Left cardiac atrium (tissue), 4 donors: ENCODE measurements around the gene LARGE1. TPM values are rescaled to one million over a fixed set of nuclear protein-coding genes. Genes with fewer than 3 reads are reported as not detected.

Experiments used
- ATAC-seq, 2 donors: fragments of 200-7000 bp; cut with Tn5 transposase; one replicate each; pipeline ENCODE4 v1.9.1; 2020; ENCODE audit warnings: mild to moderate bottlenecking in 2 of 2, moderate library complexity in 2 of 2
- DNase-seq: peaks from one replicate; pipeline ENCODE4 v3.0.0-alpha.2; 2020
- intact Hi-C, 2 donors: fragments of 100-400 bp; cut with DNase I; formaldehyde crosslinking; loops; one replicate each; pipeline versions ENCODE4 v1.14.1 to v1.15.1; 2022 to 2023
- total RNA-seq, 2 donors: library from RNA; stranded (reverse); fragmentation: NEBNext Ultra II Directional; extraction: Animal tissue kit (Norgen Biotek cat#: 25700); gene quantifications; one replicate each; pipeline ENCODE4 v1.2.1, GENCODE V29; 2021
- donor health status: DM: no; HTN: yes; CAD: no.
- donor health status: DM: no; HTN: yes; CAD: no; lungs with severe emphysema.
- donor health status: DM: yes; HTN: yes; CAD: no.
- donor health status: Dilated cardiomyopathy.

Gene LARGE1
- total RNA-seq, 2 donors from 2014 or later, result 66.5 to 103 TPM

DNA sequence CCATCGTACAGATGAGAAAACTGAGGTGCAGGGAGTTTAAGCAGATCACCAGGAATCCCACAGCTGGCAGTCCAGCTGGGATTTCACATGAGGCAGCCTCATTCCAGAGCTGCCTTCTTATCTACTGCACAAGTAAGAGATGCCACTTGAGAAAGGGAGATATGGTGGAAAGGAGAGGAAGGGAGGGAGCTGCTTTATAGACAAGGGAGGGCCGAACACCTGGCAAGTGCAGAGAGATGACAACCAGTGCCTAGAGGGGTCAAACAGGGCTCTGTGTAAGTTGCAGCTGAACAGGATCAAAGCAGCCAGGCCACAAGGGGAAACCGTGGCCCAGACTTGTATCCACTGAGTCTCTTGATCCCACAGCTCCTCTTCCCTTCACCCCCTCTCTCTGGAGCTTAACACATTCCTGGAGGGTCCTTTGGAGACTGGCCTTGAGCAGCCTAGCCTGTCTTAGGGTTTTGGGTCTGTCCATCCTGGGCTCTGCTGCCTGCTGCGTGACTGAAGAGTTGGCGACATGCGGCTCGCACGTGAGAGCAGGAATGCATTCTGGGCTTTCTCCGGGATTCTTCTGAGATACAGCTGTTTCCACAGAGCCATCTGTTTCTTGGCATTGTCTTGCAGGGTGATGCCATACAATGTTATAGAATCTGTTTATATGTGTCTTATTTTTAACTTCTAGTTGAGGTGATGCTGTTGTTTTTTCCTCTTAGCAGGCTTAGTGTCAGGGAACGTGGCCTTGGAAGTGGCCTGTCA is 593.6 kb downstream of the LARGE1 start:
- ATAC-seq (peak in 1 of 2 donors; percentile 23), DNase-seq (no peak)
- intact Hi-C loops, result no loop called here

DNA sequence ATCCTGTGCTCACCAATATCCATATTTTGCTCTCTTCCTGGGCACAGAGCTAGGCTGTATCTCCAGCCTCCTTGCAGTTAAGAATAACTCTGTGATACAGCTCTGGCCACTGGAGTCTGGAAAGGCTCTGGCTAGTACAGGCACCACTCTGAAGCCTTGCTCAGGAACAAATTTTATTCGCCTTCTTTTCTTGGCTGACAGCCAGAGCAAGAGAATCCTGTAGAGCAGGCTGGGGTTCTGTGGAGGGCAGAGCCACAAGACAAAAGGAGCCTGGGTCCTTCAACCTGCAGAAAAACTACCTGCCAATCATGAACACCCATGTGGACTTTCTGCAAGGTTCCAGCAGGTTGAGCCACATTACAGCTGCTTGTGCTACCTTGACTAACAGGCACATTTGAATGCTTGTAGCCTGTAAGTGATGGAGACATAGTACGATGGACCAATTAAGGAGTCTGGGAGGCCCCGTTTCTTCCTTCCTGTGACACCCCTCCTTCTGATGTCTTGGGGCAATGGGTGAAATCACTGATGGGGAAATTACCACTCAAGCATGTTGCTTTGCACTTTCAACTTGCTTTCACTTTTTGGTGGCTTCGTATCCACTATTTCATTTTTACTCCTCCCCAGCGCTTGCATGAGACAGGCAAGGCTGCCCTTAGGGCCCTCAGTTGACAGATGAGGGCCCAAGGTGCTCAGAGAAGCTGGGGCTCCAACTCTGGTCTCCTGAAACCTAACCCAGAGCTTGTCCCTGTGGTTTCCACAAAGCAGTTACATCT is 594.9 kb downstream of the LARGE1 start:
- no peak for DNase-seq
- intact Hi-C loops, result no loop called here
- peak in 1 of 2 donors; percentile 12 for ATAC-seq

DNA sequence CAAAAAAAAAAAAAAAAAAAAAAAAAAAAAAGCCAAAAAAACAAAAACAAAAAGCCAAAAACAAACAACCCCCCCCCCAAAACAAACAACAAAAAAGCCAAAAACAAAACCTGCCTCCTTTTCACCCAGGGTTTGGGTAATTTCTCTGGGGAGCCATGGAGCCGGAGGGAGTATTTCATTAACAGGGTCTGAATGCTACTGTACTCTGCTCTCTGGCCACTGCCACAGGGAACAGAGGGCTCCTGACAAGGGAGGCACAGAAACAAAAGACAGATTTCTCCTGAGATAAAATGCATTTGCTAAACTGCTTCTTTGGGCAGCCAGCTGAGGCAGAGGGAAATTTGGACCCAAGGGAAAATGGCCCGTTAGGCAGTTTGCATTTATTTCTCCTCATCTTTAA is 596.0 kb downstream of the LARGE1 start:
- intact Hi-C loops, result no loop called here
- DNase-seq (no peak), ATAC-seq (no peak)

DNA sequence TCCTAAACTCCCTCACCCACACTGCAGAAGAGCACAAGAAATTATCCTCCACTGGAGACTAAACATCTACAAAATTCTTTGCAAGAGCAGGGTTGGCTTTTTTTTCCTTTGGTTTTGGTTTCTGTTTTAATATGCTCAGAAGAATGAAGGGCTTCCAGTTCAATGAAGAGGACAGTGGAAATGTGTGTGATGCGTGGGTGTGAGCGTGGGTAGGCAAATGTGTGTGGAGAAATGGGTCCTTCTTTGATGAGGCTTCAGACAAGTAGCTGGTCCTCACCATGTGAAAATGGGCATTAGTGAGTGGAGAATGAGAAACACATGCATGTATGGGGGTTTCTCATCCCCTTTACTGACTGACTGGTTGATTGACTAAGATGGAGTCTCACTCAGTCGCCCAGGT is 598.8 kb downstream of the LARGE1 start:
- intact Hi-C loops, result no loop called here
- no peak for DNase-seq
- ATAC-seq, result no peak

DNA sequence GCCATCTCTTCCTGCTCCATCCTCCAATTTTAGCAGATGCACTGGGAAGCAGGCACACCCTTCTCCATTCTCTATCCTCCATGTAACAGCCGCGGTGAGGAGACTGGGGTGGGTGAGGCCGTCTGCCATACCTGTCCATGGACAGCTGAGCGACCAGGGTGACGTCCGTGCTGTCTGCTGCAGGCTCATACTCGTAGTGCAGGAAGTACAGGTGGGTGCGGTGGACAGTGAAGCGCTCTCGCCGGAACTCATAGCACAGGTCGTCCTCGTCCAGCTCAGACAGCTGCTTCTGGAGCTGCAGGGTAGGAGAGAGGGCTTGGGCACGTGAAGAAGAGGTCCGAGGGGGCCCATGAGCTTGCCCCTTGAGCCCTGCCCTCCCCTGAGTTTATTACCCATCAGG is 604.3 kb downstream of the LARGE1 start:
- DNase-seq (no peak), ATAC-seq (no peak)
- intact Hi-C loops, result no loop called here

DNA sequence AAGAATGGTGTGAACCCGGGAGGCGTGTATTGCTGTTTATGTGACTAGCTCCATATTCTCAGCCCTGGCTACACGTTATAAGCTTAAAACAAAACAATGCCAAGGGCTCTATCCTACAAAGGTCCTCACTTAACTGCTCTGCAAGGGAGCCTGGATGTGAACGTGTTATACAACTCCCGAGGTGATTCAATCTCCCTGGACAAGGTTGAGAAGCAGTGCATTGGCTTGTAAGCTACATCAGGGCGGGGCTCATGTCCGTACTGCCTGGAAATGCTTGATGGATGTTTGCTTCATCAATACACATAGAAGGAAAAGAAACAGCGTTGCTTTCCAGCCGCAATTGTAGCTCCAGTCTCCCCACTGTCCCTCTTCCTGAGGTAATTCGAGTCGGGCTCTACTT is 605.2 kb downstream of the LARGE1 start:
- intact Hi-C loops, result no loop called here

DNA sequence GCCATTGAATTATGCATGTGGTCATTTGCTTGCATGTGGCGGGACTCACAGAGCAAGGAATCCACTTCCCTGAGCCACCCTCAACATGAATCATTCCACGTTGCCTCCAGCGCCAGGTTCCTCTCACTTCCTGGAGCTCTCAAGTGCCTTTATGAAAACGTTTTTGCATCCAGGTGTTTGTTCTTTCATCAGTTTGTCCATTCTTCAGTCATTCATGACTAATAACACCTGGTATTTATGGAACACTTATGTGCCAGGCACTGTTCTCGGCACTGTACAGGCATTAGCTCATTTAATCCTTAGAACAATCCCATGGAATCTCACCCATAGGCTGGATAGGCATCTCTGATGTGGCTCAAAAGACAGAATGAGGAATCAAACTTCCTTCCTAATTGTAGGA is 606.0 kb downstream of the LARGE1 start:
- DNase-seq, result no peak
- intact Hi-C loops, result no loop called here
- no peak for ATAC-seq

More for the DNA sequence above, 605.2 kb downstream of the LARGE1 start:
- ATAC-seq, result no peak
- no peak for DNase-seq

DNA sequence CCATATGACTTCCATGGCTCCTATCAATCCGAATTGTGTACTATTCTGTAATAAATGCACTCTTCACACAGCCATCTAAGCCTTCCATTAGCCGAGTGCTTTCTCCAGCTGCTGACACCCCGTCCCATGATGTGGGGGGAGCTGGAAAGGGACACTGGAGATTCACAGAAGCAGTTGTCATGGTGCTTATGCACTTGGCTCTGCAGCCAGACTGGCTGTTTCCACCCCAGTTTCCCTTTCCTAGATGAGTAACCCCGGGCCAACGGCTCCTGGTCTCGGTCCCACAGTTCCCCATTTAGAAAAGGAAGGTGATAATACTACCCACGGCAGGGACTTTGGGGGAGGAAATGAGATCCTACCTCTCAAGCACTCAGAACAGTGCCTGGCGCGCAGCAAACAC is 617.2 kb downstream of the LARGE1 start:
- ATAC-seq, result no peak
- intact Hi-C loops, result loop anchor here (2.0 to 10.0 kb wide), 7 partner anchors 62 to 1722 kb away; no protein-coding TSS in a partner anchor
- no peak for DNase-seq

DNA sequence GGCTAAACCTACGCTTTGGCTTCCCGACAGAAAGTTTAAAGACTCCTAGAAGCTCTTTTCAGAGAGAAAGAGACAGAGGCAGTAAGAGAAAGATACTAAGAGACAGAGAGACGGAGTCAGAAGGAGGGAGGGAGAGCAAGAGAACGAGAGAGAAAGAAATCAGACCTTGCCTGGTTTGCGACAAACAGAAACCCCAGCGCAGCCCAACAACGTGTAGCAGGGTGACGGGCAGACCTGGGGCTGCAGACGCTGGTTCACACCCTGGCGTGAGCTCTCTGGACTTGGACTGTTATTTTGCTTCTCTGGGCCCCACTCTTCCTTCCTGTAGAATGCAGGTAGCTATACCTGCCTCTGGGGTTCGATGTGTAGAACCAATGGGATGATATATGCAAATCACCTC is 617.7 kb downstream of the LARGE1 start:
- intact Hi-C loops, result loop anchor here (2.0 to 10.0 kb wide), 7 partner anchors 62 to 1722 kb away; no protein-coding TSS in a partner anchor
- no peak for DNase-seq
- ATAC-seq, result no peak

DNA sequence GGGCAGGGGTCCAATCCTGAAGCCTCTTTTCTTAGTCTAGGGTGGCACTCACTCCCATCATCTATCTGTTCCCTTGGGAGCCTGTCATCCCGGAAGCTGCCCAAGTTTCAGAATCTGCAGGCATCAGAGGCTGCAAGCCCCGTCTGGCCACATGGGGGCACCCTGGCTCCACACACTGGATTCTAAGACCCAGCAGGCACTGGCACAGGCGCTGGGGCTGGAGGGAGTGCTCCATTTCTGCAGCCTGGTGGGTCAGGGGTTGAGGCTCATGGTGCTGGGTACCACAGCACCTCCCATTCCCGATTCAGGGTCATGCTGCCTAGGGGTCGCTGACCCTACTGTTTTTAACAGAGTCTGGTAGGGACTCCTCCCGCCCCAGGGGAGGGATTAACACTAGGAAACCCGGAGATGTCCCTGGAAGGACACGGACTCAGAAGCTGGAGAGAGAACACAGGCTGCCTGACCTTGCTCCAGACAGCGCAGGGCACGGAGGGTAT is 618.2 kb downstream of the LARGE1 start:
- ATAC-seq (peak; percentile 87 to 91), DNase-seq (peak; percentile 85)
- intact Hi-C loops, result loop anchor here (2.0 to 10.0 kb wide), 7 partner anchors 63 to 1723 kb away; no protein-coding TSS in a partner anchor

DNA sequence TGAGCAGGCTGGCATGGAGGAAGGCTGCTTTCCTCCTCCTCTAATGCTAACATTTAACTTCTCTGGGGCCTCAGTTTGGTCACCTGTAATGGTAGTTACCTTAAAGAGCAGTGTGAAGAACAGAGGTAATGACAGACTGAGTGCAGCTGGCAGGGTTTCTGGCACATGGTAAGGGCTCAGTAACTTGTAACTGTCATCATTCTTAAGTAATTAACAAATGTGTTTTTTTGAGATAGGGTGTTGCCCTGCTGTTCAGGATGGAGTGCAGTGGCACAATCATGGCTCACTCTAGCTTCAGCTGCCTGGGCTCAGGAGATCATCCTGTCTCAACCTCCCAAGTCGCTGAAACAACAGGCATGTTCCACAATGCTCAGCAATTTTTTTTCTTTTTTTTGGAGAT is 620.1 kb downstream of the LARGE1 start:
- intact Hi-C loops, result loop anchor here (5.0 to 10.0 kb wide), 6 partner anchors 65 to 1725 kb away; no protein-coding TSS in a partner anchor
- DNase-seq, result no peak
- peak in 1 of 2 donors; percentile 35 for ATAC-seq

DNA sequence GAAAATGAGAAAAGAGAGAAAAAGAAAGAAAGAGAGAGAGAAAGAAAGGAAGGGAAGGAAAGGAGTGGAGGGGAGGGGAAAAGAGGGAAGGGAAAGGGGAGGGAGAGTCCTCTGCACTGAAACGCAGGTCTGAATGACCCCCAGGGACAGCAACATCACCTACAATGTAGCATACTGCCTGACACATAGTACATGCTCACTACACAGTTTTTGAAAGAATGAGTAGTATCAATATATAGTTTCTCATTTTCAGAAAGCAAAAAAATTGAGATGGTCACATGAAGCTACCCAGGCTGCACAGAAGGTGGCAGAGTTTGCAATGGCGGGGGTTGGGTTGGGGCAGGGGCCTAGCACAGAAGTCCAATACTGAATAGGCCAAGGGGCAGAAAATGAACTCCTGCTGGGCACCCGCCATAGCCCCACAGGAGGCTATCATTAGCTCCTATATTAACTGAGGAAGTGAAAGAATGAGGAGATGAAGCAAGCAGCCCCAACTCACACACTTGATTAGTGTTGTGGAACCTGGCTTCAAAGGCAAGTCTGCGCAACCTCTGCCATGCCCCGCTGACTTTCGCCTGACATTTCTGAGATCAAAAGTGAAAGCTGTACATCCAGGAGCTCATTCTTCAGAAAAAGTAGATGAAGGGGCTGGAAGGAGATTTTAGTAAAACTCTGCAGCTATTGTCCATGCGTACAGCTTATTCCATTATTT is 620.9 kb downstream of the LARGE1 start:
- no peak for ATAC-seq
- intact Hi-C loops, result no loop called here
- DNase-seq, result no peak

DNA sequence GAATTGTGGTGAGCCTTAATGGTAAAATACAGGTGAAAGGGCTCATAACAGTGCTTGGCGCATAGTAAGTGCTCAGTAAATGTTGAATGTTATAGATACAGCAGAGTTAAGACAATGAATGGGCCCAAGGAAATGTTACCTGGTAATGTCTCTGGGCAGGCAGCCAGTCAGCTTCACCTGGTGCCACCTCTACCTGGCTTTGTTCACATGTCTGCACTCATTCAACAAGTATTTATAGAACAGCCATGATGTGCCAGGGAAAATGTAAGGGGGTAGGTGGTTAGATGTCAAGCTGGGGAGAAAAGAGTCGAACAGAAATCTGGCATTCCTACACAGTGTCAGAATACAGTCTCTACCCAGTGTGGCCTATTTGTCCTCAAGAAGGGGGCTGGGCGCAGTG is 623.3 kb downstream of the LARGE1 start:
- intact Hi-C loops, result no loop called here
- DNase-seq, result no peak

DNA sequence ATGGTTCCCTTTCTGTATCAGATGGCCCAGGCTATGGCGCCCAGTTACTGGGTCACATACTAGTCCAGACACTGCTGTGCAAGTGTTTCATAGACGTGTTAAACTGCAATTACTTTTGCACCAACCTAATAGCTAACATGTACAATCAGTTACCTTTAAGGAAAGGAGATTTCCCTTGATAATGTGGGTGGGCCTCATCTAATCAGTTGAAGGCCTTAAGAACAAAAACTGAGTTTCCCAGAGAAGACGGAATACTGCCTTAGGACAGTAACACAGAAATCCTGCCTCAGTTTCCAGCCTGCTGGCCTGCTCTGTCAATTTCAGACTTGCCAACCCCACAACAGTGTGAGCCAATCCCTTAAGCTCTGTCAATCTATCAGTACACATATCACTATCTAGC is 632.2 kb downstream of the LARGE1 start:
- no peak for ATAC-seq
- no peak for DNase-seq
- intact Hi-C loops, result no loop called here

More for the DNA sequence above, 623.3 kb downstream of the LARGE1 start:
- no peak for ATAC-seq

DNA sequence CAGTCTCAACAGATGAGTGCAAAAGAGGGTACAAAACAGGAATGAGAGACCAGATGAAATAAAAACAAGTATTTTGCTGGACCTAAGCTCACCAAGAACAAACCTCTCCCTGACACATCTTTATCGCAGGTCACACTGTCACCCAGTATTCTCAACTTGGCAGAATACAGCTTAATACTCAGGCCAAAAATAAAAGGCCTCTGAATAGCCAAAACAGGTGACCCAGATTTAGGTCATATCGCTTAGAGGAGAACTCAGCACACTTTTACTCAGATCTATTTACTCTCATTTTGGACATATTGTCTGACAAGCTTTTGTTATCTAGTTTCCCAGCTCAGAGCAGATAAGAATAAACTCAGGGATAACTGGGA is 645.2 kb downstream of the LARGE1 start:
- DNase-seq (no peak), ATAC-seq (no peak)
- intact Hi-C loops, result no loop called here

DNA sequence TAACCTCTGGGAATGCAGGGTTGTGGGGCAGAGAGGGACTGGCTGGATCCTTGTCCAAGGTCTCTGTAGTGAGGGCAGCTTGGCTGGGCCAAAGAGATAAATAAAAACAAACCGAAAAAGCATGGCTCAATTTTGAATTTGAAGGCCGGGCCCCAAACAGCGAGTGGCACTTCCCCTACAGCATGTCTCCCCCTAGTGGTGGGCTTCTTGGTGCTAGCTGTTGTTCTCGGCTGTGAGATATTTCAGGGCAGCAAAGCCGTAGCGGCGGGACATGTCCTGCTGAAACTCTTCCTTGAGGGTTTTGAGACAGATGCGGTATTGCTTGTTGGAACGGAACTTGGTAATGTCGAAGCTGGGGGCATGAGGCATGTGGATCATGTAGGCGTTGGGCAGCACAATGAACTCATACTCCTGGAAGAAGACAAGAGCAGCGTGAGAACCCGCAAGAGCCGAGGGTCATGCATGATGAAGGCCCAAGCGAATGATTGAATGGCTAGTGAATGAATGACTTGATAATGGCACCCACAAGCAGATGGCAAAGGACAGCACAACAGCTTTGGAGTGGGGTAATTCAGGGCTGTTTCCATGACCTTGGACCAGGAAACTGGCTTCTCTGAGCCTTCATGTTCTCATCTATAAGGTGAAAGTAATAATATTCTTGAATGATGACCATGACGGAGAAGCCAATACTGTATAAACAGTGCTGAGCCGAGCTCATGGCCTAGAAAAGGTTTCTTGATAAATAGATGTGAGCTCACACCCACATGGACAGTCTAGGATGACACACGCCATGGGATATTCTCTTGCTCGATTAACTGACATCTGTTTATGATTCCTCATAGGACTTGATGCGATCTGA is 645.8 kb downstream of the LARGE1 start:
- ATAC-seq, result no peak
- intact Hi-C loops, result no loop called here
- DNase-seq, result peak; percentile 26

DNA sequence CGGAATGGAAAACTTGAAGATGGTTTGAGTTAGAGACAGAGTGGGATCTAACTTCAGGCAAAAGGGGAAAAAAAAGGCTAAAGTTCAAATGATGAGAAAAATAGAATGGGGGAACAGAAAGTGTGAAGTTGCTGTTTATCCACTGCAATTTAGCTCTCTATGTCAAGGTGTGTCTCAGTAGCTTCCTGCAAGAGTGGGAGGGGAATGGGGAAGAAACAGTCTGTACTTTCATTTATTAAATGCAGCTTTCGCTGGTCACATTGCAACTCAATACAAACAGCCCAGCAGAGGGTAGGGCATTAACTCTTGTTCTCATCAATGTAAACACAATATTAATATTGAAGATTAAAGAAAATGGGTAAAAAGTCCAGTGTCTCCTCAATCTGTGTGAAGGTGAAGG is 647.4 kb downstream of the LARGE1 start:
- intact Hi-C loops, result no loop called here
- ATAC-seq, result no peak
- DNase-seq, result no peak

DNA sequence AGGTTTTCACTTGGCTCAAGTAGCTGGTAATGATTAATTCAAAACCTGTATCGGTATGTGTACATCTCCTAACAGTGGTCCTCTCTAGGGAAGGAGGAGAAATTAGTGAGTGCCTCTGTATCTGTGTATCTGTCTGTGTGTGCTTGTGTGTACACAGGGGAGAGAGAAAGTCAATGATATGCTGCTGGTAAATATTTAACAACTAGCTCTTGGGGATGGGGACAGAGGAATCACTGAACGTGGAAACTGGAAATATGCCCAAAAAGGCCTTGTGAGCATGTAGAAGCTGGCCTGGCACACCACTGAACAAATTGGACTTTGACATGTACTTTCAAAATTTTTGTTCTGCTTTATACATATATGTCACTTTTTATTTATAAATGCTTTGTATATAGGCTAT is 648.1 kb downstream of the LARGE1 start:
- no peak for ATAC-seq
- DNase-seq, result no peak
- intact Hi-C loops, result no loop called here
